SK-N-SH treated with all-trans-retinoic acid at 6 μM for 48 hours (cell line): ENCODE results near the gene CBFA2T2.

ENCODE experiments used
- ARNTL ChIP-seq: fragments of 450-650 bp; formaldehyde crosslinking; IDR thresholded peaks from 2 replicates; pipeline ENCODE4 v1.5.0; 2020; ENCODE audit warnings: low read depth, mild to moderate bottlenecking, moderate library complexity, borderline replicate concordance
- CREB5 ChIP-seq: fragments of 250-450 bp; sonication (Bioruptor Pico); IDR thresholded peaks from 2 replicates; pipeline ENCODE4 v1.5.1; 2020; ENCODE audit warnings: low read depth, mild to moderate bottlenecking, moderate library complexity
- CSDC2 ChIP-seq: fragments of 250-450 bp; sonication (Bioruptor Pico); IDR thresholded peaks from 2 replicates; pipeline ENCODE4 v1.5.0; 2020; ENCODE audit warnings: mild to moderate bottlenecking, moderate library complexity
- CSRNP3 ChIP-seq: fragments of 250-450 bp; sonication (Bioruptor Pico); IDR thresholded peaks from 2 replicates; pipeline ENCODE4 v1.5.1; 2021; ENCODE audit warnings: mild to moderate bottlenecking, moderate library complexity
- PATZ1 ChIP-seq: fragments of 250-450 bp; sonication (Bioruptor Pico); IDR thresholded peaks from 2 replicates; pipeline ENCODE4 v1.8.0; 2020; ENCODE audit warnings: mild to moderate bottlenecking, moderate library complexity, borderline replicate concordance
- POU6F1 ChIP-seq: fragments of 250-450 bp; sonication (Bioruptor Pico); IDR thresholded peaks from 2 replicates; pipeline ENCODE4 v1.8.0; 2021; ENCODE audit warnings: low read depth, mild to moderate bottlenecking, moderate library complexity, borderline replicate concordance
- RARB ChIP-seq: fragments of 250-450 bp; sonication (Bioruptor Pico); IDR thresholded peaks from 2 replicates; pipeline ENCODE4 v1.8.0; 2021; ENCODE audit warnings: mild to moderate bottlenecking, moderate library complexity
- TSHZ2 ChIP-seq: fragments of 250-450 bp; sonication (Bioruptor Pico); IDR thresholded peaks from 2 replicates; pipeline ENCODE4 v1.5.0; 2020; ENCODE audit warnings: mild to moderate bottlenecking, moderate library complexity
- ZC3H10 ChIP-seq: fragments of 250-450 bp; sonication (Bioruptor Pico); IDR thresholded peaks from 2 replicates; pipeline ENCODE4 v1.5.1; 2021; ENCODE audit warnings: mild to moderate bottlenecking, moderate library complexity
- ZFP3 ChIP-seq: fragments of 250-450 bp; sonication (Bioruptor Pico); IDR thresholded peaks from 2 replicates; pipeline ENCODE4 v1.5.0; 2020; ENCODE audit warnings: mild to moderate bottlenecking, moderate library complexity
- ZFP30 ChIP-seq: fragments of 450-650 bp; formaldehyde crosslinking; IDR thresholded peaks from 2 replicates; pipeline ENCODE4 v1.5.0; 2022; ENCODE audit warnings: mild to moderate bottlenecking, moderate library complexity
- ZNF8 ChIP-seq: fragments of 450-650 bp; formaldehyde crosslinking; IDR thresholded peaks from 2 replicates; pipeline ENCODE4 v1.5.0; 2020; ENCODE audit warnings: mild to moderate bottlenecking, moderate library complexity

- TF ChIP-seq PATZ1 = no peak
- no peak for TF ChIP-seq ZNF8 (CRISPR knock-in tag)
- TF ChIP-seq TSHZ2 (CRISPR knock-in tag) = no peak
- TF ChIP-seq ARNTL (CRISPR knock-in tag) = no peak
- TF ChIP-seq CSDC2 (CRISPR knock-in tag) = no peak
- no peak for TF ChIP-seq CREB5 (CRISPR knock-in tag)
- TF ChIP-seq POU6F1 = no peak
- no peak for TF ChIP-seq CSRNP3 (CRISPR knock-in tag)
- TF ChIP-seq ZFP3 = no peak
- no peak for TF ChIP-seq ZFP30
- TF ChIP-seq ZC3H10 (CRISPR knock-in tag) = no peak
- TF ChIP-seq RARB = no peak
These were observed 14.3 kb upstream of the CBFA2T2 start for GRCh38 chr20:33475381-33476152.
